GM18526 (cell line): ENCODE measurements around the gene AUTS2.

Experiments used
- POLR2A ChIP-seq: IDR thresholded peaks from 3 replicates; pipeline ENCODE4 v1.6.1; 2011; ENCODE audit not compliant: insufficient read length; ENCODE audit errors: extremely low read depth

AUTS2 gene

DNA sequence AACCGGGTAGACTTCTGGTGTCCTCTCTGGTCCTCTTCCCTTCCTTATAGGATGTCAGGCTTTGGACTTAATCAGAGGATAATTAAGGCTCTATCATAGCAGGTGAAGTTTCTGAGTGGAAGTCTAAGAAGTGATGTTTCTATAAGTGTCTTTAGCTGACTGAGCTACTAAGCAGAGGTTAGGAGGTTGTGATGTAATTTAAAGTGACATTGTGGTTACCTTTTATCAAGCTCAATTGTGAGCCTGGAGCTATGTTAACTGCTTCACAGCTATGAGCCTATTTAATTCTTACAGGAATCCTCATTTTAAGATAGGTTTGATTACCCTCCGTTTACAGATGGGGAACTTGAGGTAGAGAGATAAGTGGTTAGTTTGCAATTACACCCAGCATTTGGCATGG is 365.1 kb downstream of the AUTS2 start:
- no peak for TF ChIP-seq POLR2A

DNA sequence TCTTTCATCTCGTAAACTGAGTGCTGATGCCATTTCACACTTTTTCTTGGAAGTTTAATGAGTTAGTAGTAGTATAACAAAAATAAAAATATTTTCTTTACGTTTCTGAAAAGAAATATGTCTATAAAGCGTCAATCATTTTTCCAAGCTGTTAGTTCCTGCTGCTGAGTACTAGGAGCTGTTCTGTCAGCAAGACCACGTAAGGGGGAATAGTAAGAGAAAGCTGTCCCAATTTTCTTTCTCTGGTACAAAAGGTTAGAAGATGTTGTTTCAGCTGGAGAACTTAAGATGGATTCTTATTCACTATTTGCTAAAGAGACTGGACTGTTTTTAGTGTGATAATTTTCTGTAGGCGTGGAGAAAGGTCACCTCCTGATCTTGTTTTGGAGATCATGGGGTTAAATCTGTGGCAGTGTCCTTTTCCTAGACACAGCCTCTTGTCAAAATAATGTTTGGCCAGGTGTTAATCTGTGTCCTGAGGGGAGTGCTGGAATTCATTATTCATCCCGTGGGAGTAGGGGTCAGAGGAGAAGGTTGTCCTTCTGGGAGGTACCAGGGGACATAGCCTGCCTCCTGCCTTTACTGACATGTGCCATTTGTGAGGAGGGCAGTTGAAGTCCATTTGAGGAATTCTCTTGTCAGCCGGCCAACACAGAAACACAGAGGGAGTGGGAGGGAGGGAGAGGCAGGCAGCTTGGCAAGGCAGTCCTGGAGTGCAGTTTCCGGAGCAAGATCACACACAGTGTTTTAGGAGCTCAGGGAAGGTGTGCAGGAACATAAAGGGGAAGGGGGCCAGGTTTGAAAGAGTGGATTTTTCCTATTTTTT is 368.7 kb downstream of the AUTS2 start:
- no peak for TF ChIP-seq POLR2A

DNA sequence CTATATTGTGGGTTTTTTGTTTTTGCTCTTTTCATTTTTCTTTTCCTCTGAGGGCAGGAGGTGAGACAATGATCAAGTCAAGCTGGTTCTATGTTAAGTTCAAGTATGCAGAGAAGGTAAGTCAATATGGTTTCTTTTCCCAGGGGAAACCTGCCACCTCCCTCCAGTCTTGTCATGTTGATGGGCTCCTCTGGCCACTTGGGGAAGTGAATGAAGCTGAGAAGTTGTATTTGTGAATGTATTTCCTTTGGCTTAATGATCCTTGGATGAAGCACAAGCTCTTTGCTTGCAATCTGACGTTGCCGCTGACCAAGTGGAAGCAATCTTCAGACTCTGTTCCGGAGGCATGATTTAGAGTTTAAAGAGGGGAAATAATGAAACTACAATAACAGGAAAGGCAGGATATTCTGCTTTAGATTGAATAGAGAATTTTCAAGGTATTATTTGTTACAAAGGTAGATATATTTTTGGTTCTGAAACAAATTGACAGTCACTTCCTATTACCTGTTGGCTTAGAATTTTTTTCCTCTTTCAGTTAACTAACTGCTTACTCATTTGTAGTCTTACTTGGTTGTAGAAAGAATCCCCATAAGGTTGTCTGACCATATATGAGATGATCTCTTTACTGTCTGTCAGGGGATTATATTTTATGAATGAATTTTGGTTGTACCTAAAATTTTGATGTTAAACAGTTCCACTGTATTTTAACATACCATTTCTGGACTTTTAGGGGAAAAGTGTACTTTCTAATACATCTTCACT is 369.6 kb downstream of the AUTS2 start:
- TF ChIP-seq POLR2A = no peak

DNA sequence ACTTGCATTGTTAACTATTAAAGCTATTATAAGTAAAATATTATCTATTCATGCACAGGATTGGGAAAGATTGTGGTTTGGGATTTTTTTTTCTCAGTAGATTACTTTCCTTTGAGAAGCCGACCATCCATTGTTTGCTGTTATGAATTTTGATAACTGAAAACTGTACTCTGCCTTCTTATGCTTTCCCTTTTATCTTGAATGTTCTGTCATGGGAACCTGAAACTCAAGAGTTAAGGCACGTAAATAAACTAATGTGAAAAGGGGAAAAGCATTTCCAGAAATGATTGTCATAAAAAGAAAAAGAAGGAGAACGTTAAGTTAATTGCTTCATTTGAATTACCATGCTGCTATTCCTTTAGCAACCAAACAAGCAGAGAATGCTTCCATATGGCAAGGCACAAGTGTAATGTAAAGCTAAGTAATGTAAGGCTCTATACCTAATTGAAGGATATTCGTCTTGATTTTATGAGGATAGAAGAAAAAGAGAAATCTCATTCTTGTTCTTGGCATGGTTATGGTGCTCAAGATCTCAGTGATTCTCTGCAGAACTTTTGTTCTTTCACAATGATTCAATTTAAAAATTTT is 370.8 kb downstream of the AUTS2 start:
- TF ChIP-seq POLR2A = no peak

DNA sequence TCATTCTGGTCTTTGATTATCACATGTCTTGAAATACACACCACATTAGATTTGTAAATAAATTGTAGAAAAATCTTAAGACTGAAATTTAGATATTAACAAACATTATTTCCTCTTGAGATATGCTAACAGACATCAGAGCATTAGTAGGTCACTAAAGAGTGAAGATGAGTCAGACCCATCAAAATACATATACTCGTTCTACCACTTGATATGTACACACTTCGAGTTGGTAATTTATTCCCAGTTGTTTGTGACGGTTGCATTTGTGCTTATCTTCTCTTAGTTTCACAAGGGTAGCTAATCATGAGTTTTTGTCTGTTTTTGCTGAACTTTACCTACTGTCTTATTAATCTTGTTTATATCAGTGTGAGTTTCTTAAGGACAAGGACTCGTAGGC is 383.4 kb downstream of the AUTS2 start:
- TF ChIP-seq POLR2A = no peak

DNA sequence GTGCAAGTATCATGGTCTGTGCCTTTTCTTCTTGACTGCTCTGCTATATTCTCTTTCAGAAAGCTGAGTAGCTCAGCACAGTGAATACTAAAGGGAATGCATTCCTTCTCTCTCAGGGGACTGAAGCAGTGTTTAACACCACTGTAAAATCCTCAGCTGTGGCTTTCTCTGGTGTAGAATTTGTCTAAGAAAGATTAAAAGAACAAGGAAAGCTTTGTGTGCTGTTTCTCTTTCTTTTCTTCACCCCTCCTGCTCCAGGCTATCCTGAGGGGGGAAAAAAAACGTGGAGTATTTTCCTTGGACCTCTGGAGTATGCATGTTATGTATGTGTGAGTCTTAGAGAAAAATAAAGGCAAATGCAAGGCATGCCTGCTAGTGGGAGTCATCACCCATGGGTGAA is 383.9 kb downstream of the AUTS2 start:
- TF ChIP-seq POLR2A = no peak

DNA sequence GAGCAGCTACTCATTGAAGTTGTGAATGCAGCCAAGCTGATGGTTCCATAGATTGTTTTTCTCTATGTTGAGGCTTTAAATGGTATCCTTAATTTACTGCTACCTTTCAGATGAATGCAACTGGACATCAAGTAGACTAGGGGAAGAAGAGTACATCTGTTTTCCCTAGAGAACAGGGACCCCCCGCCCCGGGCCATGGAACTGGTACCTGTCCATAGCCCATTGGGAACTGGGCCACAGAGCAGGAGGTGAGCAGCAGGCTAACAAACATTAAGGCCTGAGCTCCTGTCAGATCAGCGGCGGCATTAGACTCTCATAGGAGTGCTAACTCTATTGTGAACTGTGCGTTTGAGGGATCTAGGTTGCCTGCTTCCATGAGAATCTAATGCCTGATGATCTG is 391.3 kb downstream of the AUTS2 start:
- TF ChIP-seq POLR2A = no peak

DNA sequence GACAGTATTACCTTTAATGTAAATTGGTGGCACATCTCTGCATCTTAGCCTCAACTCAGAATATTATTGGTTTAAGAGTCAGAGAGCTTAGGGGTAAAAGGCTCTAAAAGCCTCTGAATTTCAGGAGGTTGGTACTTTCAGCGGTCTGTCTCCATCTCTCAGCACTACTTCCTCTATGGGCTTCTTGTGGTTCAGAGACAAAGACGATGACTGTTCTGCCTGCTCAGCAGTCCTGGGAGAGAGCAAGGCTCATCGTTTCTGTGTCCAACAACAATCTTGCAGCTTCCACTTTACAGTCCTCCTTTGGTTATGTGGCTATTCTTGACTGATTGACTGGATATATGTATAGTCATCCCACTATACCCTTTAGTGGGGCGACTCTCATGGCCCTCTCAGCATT is 394.7 kb downstream of the AUTS2 start:
- TF ChIP-seq POLR2A = no peak

DNA sequence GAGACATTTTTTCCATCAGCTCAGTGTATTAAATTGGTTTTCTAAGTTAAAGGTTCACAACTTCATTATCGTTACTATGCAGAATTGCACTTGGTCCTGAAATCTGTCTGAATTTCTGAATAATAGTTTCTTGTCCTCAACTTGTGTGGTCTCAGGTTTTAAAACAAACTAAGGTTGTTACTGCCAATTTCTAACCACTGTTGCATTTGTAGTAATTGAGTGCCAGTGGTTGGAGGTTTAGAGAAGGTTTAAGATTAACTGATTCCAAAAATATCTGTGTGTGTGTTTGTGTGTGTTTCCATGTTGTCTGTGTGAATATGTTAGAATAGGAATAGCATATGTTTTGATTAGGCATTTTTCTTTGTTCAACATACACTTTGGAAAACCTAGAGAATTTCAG is 395.9 kb downstream of the AUTS2 start:
- TF ChIP-seq POLR2A = no peak

DNA sequence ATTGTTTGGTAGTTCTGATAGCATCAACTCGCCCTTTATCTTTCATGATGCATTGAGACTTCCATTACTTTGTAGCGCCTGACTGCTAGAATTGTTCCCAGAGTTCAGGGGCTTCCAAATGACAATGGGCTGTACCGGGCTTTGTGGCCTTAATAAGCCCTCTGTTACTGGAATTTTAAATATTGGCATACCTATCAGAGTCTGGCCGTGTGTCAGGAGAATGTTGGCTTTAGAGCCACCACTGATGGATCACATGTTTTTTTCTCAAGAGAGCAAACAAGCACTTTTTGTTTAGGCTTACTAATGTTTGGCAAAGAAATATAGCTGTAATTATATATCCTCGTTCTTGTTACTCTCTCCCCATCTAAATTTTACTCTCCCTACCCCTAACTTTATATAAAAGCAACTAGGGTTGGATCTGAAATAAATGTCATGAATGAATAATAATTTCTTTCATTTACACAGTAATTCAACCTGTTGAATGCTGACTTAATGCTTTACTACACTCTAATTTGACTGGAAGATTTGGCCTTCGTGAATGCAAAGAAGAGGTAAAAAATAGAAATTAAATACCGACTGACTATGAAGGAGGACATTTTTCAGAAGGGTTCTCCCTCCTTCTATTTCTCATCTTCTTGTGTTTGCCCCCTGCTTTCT is 396.7 kb downstream of the AUTS2 start:
- TF ChIP-seq POLR2A = no peak

DNA sequence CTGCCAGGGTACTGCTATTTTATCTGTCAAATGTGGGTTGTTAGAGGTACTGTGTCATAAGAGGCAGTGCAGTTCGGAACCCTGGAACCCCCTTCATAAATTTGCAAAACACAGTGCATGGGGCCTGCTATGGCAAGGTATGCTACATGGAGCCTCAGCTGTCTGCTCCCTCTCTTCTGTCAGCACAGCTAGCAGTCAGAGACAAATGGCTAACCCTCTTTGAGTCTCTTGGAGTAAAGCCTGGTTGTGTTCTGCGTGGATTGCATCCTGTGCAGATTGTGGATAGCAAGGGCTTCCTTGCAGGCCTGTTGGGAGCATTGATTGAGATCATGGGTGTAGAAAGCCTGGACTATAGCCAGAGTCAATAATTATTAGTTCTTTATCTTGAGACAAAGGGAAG is 397.8 kb downstream of the AUTS2 start:
- no peak for TF ChIP-seq POLR2A

DNA sequence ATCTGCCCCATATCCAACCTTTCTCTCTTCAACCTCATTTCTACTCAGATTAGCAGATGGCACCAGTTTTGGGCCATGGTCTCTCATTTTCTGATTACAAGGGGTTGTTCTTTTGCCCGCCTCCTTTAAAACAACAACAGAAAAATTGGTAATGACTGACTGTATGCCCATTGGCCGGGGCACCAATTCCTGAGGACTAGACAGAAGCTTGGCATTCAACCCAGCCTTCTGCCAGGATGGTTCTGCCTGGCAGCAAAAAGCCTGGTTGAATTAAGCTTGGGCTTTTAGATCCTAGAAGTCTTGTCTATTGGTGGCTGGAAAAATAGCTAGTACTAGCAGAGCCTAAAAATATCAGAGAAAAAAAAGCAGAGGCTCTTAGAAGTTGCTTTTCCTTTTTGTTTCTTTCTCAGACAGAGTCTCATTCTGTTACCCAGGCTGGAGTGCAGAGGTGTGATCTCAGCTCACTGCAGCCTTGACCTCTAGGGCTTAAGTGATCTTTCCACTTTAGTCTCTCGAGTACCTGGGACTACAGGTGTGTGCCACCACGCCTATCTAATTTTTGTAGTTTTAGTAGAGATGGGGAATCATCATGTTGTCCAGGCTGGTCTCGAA is 402.6 kb downstream of the AUTS2 start:
- TF ChIP-seq POLR2A = no peak

DNA sequence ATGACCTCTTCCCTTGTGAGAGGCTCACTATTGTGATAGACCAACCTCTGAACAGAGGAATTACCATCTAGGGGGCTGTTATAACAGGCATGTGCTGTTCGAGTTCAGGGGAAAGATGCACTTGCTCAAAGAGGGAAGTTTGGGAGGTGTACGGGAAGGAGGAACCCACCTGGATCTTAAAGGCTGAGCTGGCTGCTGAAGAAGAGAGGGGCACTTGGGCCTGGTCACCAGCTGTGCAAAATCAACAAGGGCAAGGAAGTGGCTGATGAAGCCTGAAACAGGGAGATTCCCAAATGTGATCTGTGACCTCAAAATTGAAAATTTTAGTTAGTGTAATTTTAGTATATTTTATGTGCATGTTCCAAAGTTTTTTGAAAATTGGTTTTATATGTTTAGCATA is 407.2 kb downstream of the AUTS2 start:
- no peak for TF ChIP-seq POLR2A

DNA sequence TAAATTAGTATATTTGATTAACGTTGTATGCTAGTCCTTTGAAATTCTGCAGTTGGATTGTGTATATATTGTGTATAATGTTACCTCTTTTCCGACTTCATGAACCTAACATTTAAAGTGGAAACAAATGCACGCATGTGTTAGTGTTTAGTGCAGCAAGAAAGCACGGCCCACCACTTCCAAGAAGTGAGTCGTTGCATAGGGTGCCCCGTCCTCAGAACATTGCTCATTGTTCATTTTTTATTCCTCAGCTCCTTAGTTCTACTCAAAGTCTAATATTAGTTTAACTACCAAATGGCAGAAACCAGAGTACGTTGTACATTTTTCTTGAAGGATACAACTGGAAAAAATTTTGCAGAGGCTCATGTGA is 407.6 kb downstream of the AUTS2 start:
- TF ChIP-seq POLR2A = no peak

DNA sequence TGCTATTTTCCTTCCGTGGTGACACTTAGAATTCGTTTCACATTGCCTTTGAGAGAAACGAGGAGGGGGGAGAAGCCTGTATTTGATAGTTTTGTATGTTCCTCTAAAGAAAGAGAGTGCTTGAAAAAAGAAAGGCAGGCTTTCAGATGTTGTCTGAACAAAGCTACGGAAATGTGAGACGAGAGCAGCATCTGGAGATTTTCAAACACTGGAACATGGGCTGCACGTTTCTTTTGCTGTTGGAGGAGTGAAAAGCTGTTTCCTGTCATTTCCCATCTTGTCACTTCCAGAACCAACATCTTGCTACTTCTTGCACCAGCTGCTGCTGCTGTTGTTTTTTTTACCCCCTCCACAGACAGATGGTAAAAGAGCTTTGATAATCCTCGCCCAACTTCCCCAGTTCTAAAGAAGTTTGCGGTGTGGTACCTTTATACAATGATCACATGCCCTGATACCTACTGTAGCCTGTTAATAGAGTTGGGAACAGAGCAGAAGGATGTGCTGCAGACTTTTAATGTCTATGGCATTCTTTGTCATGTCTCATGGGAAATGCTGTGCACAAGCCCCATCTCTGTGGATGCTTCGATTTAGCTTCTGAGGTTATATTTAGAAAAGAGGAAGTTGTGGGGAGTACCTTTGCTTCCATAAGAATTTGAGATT is 408.1 kb downstream of the AUTS2 start:
- TF ChIP-seq POLR2A = no peak
